Measurements from ENCODE around the gene AUTS2. TPM values are rescaled to one million over a fixed set of nuclear protein-coding genes. Genes with fewer than 3 reads are reported as not detected.

The AUTS2 gene
- total RNA-seq, 1 experiment from 2014 or later = 256 TPM

GRCh38 chr7:70573071-70573661 is 974.9 kb downstream of the AUTS2 start:
- Mint-ChIP-seq H3K36me3 (ENCODE audit: insufficient read depth in 1 of 3, low read depth in 3 of 3) (no peaks in the 10 kb centered on the region), H3K4me1 (peaks cover 12 to 22% of the 10 kb centered on the region in 2 experiments; a peak in 3 of 4 replicates), H3K9me3 (peaks cover 0 to 3% of the 10 kb centered on the region in 2 experiments; a peak in 1 of 5 replicates), H3K27me3 (ENCODE audit: low read depth) (peaks cover 5% of the 10 kb centered on the region), H3K27ac (no peak overlapping the region), H3K4me3 (no peak overlapping the region)
- WGBS (ENCODE audit: extremely low coverage, insufficient read length, low lambda C conversion rate) = no CpG with 5 or more reads among the region's 9 CpGs
- H2BK20ac ChIP-seq (ENCODE audit: low read depth, low read length, poor library complexity, severe bottlenecking) = no peak overlapping the region
- H2AFZ ChIP-seq (ENCODE audit: low read length) = no peak overlapping the region
- no peak overlapping the region for H3K56ac ChIP-seq (ENCODE audit: insufficient read length, low read depth, low read length)
- no peaks in the 10 kb centered on the region for H4K20me1 ChIP-seq (ENCODE audit: control insufficient read depth, insufficient read depth, insufficient read length)
- no peak overlapping the region for H2AK5ac ChIP-seq (ENCODE audit: insufficient read length, low read length)
- H3K23me2 ChIP-seq (ENCODE audit: insufficient read length, low read depth, low read length, poor library complexity, severe bottlenecking) = peaks cover 2% of the 10 kb centered on the region
- H4K8ac ChIP-seq (replicated peaks; ENCODE audit: insufficient read length, low read depth, low read length) = no peak overlapping the region
- H3K18ac ChIP-seq (ENCODE audit: insufficient read length, low read depth, low read length) = no peak overlapping the region
- H3K27me3 ChIP-seq (ENCODE audit: insufficient read depth, low read length) = no peaks in the 10 kb centered on the region
- no peak overlapping the region for H3K4me2 ChIP-seq (ENCODE audit: insufficient read depth, insufficient read length, low read length)
- H3K79me2 ChIP-seq (ENCODE audit: insufficient read depth, low read length) = no peaks in the 10 kb centered on the region; the same call in 1 of the 2 replicates
- no peak overlapping the region for H3K27ac ChIP-seq (ENCODE audit: insufficient read length, low read depth, low read length)
- no peak overlapping the region for H4K91ac ChIP-seq (ENCODE audit: insufficient read length, low read depth, low read length)
- no peak overlapping the region for H3K14ac ChIP-seq (ENCODE audit: insufficient read depth, low read length)
- TF ChIP-seq, protein P1, sequence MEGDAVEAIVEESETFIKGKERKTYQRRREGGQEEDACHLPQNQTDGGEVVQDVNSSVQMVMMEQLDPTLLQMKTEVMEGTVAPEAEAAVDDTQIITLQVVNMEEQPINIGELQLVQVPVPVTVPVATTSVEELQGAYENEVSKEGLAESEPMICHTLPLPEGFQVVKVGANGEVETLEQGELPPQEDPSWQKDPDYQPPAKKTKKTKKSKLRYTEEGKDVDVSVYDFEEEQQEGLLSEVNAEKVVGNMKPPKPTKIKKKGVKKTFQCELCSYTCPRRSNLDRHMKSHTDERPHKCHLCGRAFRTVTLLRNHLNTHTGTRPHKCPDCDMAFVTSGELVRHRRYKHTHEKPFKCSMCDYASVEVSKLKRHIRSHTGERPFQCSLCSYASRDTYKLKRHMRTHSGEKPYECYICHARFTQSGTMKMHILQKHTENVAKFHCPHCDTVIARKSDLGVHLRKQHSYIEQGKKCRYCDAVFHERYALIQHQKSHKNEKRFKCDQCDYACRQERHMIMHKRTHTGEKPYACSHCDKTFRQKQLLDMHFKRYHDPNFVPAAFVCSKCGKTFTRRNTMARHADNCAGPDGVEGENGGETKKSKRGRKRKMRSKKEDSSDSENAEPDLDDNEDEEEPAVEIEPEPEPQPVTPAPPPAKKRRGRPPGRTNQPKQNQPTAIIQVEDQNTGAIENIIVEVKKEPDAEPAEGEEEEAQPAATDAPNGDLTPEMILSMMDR (conservative IDR thresholded peaks at IDR 0.05) = no peak
- H3K79me1 ChIP-seq (ENCODE audit: insufficient read depth, low read depth, low read length, poor library complexity, severe bottlenecking) = no peaks in the 10 kb centered on the region
- no peak overlapping the region for H3K9ac ChIP-seq (ENCODE audit: extremely low read depth, insufficient read length, low read length)
- no peak overlapping the region for H2BK15ac ChIP-seq (ENCODE audit: low read depth, low read length)
- no peak overlapping the region for H3K4ac ChIP-seq (ENCODE audit: low read depth, low read length)
- H2BK5ac ChIP-seq (ENCODE audit: insufficient read length, low read length) = no peak overlapping the region
- H3K4me1 ChIP-seq (ENCODE audit: insufficient read depth, low read length) = no peaks in the 10 kb centered on the region; the same call in 1 of the 2 replicates
- no peaks in the 10 kb centered on the region for H3K9me3 ChIP-seq (ENCODE audit: control insufficient read depth, low read depth, low read length)
- H2BK120ac ChIP-seq (ENCODE audit: low read depth, low read length, poor library complexity, severe bottlenecking) = no peak overlapping the region
- no peak overlapping the region for H3T11ph ChIP-seq (ENCODE audit: low read length)
- no peak overlapping the region for H4K5ac ChIP-seq (ENCODE audit: insufficient read length, low read depth, low read length)
- H2BK12ac ChIP-seq (ENCODE audit: insufficient read length, low read depth, low read length) = no peak overlapping the region
- H3K23ac ChIP-seq (ENCODE audit: insufficient read length, low read depth, low read length) = no peak overlapping the region
- no peak for DNase-seq

Data from H9 (cell line).